GM12891 (cell line): Measurements from ENCODE around the gene KLHL41.

Experiments
- POLR2A ChIP-seq: IDR thresholded peaks from 2 replicates; pipeline ENCODE4 v1.6.1; 2011; ENCODE audit warnings: low read depth, low read length, control low read depth
- POLR2AphosphoS5 ChIP-seq: IDR thresholded peaks from 2 replicates; pipeline ENCODE4 v1.6.1; 2011; ENCODE audit warnings: low read depth, low read length, control low read depth
- SPI1 ChIP-seq: IDR thresholded peaks from 2 replicates; pipeline ENCODE4 v1.6.1; 2011; ENCODE audit warnings: low read depth, low read length, control low read depth
- TAF1 ChIP-seq: IDR thresholded peaks from 2 replicates; pipeline ENCODE4 v1.6.1; 2011; ENCODE audit warnings: low read depth, low read length, control low read depth

- TF ChIP-seq POLR2A (no peak), POLR2AphosphoS5 (no peak), TAF1 (no peak), SPI1 (no peak)
Measured at GRCh38 chr2:169573974-169574299, 64.4 kb downstream of the KLHL41 start.
